GM21619 (cell line): ENCODE data around the gene PDE6B.
"Not testable (repeated sequence)": the region's sequence is repeated elsewhere in the genome, so short reads cannot be mapped to it uniquely, and the experiment has no call there.

ENCODE experiments used
- ATAC-seq: cut with Tn5 transposase; IDR thresholded peaks from one replicate; pipeline ENCODE4 v1.9.1; 2021; ENCODE audit not compliant: unreplicated experiment

PDE6B gene

DNA sequence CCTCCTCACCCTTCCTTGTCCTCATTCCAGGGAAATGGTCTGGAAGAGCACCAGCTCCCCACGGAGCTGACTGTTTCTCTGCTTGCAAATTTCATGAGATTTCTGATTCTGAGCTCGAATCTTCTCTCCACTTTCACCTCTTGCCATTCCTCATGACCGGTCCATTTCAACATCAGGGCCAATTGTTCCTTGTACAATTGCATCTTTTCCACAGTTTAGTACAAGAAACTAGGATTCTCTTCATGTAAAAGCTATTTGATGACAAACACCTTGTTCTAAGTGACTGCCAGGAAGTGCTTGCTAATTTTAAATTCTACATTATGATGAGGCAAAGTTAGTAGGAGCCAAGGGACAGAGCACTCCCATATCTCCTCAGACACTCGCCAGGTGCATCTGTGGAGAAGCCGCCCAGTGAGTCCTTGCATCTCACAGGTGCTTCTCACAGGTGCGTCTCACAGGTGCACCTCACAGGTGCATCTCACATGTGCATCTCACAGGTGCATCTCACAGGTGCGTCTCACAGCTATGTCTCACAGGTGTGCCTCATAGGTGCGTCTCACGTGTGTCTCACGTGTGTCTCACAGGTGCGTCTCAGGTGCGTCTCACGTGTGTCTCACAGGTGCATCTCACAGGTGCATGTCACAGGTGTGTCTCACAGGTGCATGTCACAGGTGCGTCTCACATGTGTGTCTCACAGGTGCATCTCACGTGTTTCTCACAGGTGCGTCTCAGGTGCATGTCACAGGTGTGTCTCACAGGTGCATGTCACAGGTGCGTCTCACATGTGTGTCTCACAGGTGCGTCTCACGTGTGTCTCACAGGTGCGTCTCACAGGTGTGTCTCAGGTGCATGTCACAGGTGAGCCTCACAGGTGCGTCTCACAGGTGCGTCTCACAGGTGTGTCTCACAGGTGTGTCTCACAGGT, 3.0 kb upstream of the PDE6B start:
- no peak for ATAC-seq

DNA sequence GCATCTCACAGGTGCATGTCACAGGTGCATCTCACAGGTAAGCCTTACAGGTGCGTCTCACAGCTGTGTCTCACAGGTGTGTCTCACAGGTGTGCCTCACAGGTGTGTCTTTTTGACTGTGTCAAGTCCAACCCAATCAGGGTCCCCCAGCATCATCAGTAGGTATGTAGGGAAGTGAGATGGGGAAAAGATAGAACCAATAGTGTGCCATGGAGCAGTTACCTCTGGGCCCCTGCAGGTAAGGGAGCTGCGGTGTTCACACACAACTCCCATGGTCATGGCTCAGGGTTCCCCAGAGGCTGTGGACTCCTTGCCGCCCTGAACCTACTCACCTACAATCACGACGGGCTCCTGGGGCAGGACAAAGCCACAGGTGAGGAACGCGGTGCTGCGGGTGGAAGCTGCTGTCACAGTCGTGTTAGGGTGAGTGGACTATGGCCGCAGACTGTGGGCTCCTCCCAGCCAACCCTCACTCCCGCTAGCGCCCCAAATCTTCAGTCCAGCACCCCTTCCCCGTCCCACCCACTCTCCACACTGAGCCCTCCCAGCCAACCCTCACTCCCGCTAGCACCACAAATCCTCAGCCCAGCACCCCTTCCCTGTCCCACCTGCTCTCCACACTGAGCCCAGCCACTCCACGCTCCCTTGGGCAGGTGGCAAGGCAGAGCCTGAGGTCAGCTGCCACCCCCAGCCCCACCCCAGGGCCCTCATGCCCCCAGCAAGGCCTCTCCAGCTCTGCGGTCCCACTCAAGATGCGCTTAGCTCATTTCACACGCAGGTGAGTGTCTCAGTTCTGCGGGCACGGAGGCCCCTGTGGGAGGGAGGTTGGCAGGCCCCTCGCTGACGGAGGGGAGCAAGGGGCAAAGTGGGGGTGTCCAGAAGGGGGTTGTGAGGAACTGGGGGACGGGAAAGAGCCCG, 2.1 kb upstream of the PDE6B start:
- ATAC-seq, result no peak

DNA sequence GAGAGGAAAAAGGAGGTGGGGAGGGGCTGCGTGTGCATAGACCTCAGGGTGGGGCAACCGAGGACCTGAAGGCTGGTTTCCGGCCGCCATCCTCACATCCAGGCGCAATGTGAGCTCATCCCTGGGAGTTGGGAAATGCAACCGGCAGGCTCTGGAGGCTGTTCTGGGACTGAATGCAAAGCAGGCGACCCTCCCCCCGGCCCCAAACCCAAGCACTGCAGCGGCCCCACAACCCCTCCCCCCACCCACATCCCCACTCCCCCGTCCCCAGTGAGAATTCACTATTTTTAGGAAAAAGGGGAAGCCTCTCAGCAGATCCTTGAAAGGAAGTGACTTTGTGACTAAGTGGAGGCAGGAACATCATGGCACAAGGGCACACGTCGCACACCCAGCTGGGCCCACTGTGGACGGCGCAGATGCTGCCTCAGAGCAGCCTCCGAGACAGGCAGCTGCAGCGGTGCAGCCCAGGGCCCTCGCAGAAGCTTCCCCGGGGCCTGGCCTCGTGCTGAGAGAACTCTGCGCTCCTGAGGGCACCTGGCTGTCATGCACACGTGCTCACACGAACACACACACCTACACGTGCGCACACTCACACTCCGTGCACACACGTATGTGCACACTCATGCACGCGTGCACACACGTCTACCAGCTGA, 1.3 kb upstream of the PDE6B start:
- no peak for ATAC-seq

DNA sequence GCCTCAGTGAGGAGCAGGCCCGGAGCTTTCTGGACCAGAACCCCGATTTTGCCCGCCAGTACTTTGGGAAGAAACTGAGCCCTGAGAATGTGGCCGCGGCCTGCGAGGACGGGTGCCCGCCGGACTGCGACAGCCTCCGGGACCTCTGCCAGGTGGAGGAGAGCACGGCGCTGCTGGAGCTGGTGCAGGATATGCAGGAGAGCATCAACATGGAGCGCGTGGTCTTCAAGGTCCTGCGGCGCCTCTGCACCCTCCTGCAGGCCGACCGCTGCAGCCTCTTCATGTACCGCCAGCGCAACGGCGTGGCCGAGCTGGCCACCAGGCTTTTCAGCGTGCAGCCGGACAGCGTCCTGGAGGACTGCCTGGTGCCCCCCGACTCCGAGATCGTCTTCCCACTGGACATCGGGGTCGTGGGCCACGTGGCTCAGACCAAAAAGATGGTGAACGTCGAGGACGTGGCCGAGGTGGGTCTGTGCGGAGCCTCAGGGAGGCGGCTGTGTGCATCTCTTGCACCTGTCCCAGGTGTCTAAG, 323 bp downstream of the PDE6B start:
- no peak for ATAC-seq

DNA sequence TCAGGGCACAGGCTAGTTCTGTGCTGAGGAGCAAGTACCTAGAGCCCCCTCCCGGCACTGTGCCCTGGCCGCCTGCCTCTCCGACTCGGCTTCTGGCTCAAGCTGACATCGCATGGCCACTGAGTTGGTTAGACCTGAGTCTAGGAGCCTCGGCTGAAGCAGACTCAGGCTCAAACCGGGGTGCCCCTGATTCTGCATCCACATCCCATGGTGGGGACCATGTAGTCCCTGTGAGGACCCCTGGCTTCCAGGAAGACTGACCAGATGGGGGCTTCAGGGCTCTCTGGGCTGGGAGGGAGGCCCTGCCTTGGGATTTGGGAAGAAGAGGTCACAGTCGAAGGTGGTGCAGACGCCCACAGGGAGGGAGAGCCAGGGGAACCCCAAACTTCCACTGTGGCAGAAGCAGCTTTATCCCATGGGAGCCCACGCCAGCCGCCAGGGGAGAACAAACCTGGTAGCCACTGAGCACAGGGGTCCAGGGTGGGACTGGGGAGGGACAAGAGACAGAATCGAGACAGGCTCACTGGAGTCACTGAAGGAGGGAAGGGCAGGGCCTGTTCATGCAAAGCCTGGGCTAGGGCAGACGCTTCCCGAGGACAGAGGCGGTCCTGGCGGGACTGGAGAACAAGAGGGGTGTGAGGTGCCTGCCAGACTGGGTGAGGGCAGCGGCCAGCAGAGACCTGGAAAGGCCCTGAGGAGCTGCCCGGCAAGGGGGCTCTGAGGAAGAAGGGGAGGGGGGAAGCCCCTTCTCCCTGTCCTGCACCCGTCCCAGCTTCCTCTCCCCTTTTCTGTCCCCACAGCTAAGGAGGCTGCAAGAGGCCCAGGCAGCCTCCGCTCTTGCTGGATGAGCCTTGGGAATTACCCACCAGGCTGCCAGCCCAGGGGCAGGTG, 1.1 kb downstream of the PDE6B start:
- ATAC-seq, result no peak

DNA sequence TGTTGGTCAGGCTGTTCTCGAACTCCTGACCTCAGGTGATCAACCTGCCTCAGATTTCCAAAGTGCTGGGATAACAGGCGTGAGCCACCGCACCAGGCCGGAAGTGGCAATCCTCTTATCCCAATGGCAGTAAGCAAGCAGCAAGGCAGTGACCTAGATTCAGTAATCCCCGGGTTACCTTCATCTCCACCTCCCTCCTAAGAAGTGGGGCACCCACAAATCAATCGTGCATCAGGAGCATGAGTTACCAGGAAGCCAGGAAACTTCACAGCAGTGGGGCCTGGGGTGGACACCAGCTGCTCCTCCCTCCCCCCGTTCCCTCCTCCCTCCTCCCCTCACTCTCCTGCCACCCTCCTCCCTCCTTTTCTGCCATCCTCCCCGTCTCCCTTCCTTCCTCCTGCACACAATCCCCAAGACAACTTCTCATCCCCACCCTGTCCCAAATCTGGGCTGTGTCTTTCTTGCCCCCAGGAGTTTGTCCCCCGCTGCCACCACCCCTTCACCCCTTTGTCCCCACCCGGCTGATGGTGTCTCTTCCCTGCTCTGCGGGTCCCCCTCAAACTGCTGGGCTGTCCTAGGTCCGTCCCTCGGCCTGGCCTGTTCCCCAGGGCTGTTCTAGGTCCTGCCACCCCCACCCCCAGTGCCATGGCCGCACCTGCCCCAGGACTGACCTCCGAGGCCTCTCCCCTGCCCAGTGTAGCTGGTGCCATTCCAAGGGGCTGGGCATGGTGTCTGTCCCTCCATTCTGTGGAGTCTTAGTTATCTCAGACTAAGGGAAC, 2.2 kb downstream of the PDE6B start:
- ATAC-seq, result no peak

DNA sequence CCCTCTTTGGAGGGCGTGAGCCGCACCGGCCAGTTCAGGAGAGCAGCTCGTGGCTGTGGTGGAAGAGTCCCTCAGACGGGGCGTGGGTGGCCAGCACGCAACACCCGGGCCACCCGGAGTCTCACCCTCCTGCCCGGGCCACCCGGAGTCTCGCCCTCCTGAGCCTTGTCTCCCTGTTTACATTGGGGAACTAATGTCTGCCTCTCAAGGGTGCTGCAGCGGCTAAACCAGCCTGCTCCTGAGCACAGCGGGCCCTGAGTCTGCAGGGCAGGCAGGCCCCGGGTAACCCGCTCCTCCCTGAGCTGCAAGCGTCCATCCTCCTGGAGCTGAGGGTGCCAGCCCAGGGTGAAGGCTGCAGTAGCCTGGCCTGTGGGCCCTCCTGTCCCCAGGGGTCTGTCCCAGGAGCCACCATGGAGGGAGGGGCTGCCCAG, 3.0 kb downstream of the PDE6B start:
- ATAC-seq, result no peak

DNA sequence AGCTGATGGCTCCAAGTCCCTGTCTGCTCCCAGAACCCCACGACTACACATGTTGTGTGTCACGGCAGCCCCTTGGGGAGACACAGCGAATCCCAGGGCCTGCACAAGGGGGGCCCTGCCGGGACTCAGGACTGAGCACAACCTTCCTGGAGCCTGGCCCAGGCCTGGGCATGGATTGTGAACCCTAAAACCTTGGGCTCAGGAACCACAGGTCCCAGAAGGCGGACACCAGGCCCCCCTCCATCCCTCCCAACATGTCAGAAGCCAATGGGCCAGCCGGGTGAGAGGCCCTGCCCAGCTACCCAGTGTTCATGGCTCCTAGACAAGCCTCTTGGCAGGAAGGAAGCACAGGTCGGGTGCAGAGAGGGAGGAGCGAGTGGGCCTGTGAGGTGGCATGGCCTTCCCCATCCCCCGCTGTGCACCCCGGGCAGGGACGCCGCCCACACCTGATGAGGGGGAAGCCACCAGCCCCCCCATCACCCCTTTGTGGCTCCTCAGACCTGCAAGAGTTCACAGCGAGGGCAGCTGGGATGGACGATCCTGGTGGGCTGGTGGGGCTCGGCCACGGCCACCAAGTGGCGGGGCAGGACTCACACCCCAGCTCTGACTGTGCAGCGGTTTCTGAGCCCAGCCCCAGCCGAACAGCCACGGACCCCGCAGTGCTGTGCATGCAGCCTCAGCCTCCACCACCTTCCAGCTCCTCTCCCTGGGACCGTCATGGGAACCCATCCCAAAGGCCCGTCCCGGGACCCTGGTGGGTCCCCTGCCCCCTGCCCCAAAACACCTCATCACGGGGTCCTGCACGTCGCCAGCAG, 3.7 kb downstream of the PDE6B start:
- ATAC-seq, result no peak

DNA sequence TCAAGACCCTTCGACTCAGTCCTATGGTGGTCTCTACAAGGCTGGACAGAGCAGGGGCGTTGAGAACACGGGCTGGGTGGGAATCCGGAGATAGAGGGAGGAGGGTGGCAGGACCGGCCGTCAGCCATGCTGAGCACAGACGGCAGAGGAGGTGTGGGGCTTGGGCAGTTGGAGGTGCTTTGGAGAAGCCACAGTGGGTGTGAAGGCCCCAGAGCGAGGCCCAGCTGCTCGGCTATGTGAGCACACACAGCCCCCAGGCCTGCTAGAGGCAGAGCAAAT, 4.2 kb downstream of the PDE6B start:
- no peak for ATAC-seq

DNA sequence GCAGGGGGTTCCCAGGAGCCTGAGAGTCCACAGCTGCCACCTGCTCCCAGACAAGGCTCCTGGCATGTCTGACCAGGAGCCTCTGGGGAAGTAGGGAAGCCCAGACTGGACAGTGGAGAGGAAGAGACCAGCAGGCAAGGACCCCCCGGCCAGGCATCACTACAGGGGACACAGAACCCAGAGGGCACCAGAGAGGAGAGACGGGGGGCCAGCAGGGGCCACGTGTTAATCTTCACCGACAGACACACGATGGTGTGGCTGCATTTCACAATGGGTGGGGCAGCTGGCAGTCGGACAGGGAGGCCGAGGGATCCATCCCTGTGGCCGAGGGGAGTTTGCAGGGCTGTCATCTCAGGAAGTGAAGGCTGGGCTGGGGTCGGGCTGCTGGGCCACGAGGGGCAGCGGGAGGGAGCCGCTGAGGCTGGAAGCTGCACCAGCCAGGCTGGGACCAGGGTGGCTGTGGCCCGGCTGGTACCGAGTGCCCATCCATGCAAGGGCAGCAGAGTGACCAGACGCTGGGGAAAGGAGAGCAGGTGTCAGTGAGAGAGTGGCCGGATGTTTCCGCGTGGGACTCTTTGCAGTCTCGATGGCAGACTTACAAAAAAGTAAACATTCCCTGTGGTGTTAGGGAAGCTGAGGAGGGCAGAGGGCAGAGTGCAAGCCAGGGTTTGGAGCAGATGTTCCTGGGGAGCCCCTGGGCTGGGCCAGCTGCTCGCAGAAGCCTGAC, 4.7 kb downstream of the PDE6B start:
- ATAC-seq, result no peak

DNA sequence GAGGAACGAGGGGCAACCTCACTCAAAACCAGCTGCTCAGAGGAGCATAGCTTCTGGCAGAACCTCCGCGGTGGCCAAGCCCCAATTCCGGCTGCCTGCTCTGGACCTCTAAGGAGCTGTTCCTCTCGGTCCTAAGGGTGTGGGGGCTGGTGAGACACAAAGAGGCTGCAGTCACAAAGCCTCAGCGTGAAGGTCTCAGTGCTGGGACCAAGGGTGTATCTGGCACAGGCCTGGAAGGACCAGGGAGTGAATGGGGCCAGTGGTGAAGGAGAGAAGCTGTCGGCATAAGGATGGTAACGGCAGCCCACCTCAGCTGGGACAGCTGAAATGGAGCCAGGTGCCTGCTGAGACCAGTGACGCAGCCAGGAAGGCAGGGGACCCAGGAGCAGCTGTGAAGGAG, 5.3 kb downstream of the PDE6B start:
- no peak for ATAC-seq

DNA sequence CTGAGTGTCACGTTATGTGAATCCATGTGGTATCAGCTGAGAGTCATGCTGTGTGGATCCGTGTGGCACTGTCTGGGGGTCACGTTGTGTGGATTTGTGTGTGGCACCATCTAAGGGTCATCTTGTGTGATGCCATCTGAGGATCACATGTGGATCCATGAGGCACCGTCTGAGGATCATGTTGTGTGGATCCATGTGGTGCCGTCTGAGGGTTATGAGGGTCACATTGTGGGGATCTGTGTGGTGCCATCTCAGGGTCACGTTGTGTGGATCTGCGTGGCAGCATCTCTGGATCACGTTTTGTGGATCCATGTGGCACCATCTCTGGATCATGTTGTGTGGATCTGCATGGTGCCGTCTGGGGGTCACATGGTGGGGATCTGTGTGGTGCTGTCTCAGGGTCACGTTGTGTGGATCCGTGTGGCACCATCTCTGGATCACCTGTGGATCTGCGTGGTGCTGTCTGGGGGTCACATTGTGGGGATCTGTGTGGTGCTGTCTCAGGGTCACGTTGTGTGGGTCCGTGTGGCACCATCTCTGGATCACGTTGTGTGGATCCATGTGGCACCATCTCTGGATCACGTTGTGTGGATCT, 6.9 kb downstream of the PDE6B start:
- no peak for ATAC-seq

DNA sequence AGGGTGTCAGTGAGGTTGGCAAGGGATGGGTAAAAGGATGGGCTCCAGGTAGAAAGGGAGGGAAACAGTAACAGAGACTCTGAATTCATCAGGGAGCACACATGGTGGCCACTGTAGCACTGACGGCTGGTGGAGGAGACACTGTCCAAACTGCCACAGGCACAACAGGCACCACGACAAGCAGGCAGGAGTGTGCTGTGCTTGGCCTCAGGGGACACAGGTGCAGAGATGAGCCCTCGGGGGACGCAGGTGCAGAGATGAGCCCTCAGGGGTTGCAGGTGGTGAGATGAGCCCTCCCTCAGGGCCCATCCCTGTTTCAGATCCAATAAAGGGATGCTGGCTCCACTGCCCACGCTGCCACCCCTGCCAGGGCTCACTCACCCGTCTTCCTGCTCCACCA, 7.6 kb downstream of the PDE6B start:
- no peak for ATAC-seq

DNA sequence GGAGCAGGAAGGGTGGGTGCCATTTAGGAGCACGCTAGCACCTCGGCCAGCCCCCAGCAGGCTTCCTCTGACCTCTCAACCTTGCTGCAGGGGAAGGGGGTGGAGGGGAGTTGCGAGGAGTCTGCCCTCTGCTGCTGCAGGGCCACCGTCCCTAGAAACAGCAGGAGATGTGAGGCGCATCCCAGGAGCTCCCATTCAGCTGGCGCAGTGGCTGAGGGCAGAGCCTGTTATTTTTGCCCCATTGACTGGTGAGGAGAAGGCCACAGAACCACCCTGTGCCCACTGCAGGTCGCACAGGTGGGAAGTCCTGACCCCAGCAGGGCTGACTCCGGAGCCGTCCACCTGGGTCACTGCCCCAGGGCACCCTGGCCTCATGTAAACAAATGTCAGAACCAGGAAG, 8.0 kb downstream of the PDE6B start:
- no peak for ATAC-seq

DNA sequence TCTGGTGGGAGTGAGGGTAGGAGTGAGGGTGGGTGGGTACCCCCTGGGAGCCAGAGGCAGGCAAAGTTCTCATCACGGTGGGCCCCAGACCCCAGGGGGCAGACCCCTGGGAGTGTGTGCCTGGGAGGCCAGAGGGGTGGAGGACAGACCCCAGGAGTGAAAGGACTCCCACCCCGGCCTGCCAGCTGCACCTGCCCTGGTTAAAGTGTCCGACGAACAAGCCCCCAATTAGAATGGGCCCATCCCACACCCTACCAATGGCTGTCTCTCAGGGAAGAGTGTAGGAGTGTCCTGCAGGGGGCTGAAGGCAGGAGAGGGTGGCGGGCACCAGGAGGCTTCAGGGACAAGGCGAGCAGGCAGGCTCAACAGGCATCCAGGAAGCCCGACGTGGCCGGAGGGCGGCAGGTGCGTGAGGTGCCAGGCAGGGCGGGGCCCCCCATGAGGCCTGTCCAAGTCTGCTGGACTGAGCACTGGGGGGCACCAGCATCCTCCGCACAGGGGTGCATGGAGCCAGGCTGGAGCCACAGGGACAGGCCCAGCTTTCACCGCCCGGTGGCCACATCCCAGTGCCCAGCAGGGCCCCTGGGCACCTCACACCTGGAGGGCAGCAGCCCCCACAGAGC, 8.7 kb downstream of the PDE6B start:
- no peak for ATAC-seq

DNA sequence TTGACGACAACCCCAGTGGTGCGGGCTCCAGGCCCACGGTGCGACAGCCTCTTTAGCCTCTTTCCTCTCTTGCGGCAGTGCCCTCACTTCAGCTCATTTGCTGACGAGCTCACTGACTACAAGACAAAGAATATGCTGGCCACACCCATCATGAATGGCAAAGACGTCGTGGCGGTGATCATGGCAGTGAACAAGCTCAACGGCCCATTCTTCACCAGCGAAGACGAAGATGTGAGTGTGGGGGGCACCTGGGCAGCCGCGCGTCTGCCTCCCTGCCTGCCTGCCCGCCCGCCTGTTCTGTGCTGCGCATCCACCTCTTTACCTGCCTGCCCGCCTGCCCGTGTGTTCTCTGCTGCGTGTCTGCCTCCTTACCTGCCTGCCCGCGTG, 9.2 kb downstream of the PDE6B start:
- ATAC-seq, result no peak

DNA sequence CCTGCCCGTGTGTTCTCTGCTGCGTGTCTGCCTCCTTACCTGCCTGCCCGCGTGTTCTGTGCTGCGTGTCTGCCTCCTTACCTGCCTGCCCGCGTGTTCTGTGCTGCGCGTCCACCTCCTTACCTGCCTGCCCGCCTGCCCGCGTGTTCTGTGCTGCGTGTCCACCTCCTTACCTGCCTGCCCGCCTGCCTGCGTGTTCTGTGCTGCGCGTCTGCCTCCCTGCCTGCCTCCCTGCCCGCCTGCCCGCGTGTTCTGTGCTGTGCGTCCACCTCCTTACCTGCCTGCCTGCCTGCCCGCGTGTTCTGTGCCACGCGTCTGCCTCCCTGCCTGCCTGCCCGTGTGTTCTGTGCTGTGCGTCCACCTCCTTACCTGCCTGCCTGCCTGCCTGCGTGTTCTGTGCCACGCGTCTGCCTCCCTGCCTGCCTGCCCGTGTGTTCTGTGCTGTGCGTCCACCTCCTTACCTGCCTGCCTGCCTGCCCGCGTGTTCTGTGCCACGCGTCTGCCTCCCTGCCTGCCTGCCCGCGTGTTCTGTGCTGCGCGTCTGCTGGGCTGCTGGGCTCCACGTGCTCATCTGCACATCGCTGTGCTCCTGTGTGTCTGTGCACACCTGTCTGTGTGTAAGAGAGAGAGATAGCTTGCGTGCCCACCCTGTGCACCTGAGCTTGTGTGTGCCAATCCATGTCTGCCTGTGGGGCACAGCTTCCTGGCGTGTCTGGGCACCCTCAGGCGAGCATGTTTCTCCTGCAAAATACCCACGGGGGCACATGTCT, 9.9 kb downstream of the PDE6B start:
- not testable (repeated sequence) for ATAC-seq
